Activated naive CD4-positive, alpha-beta T cell treated with anti-CD3 and anti-CD28 coated beads, Interleukin-2, amount 10 ng/mL, durations not matched to agents 7 days and 5 days (primary cell): ENCODE data around the gene ME3.

Experiments used
- CTCF ChIA-PET: fragments of 350-600 bp; sonication (Branson Sonifier 250); formaldehyde crosslinking; loops from one replicate; lab custom pipeline; 2021; ENCODE audit warnings: antibody characterized with exemption; lab: Charles Lee
- DNase-seq: peaks from one replicate; pipeline ENCODE4 v3.0.0-alpha.2; 2020
- H3K27ac Mint-ChIP-seq: one replicate; pipeline ENCODE4 v1.8.0; 2021; ENCODE audit warnings: mild to moderate bottlenecking, moderate library complexity, mixed read lengths
- H3K27me3 Mint-ChIP-seq: one replicate; pipeline ENCODE4 v1.8.0; 2021; ENCODE audit warnings: mild to moderate bottlenecking, mixed read lengths
- H3K36me3 Mint-ChIP-seq: one replicate; pipeline ENCODE4 v1.8.0; 2021; ENCODE audit warnings: mixed read lengths
- H3K4me1 Mint-ChIP-seq: one replicate; pipeline ENCODE4 v1.8.0; 2021; ENCODE audit warnings: mixed read lengths
- H3K4me3 Mint-ChIP-seq: one replicate; pipeline ENCODE4 v1.8.0; 2021; ENCODE audit warnings: mild to moderate bottlenecking, moderate library complexity, mixed read lengths
- H3K9me3 Mint-ChIP-seq: one replicate; pipeline ENCODE4 v1.8.0; 2021; ENCODE audit warnings: mixed read lengths

The ME3 gene

DNA sequence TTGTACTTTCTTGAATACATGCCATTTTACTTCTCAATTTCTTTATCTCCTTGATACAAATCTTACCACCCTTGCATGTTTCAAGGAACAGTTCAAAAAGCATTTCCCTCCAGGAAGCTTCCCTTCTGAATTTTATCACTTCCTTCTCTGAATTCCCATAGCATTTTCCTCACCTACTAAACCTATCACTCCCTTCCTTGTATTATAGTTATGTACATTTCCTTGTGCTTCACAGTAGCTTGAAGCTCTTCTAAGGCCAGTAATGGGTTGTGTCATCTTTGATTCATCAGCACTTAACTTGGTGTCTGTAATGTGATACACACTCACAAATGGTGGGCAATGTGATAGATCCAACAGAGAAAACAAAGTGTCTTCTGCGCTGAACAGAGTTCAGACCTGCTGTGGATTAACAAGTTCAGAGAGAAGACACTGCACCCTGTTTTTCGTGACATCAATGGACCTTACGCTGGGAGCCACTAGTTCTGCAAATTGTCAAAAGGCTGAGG lies 170.2 kb downstream of the ME3 start:
- H3K27me3 Mint-ChIP-seq = no peaks in the 10 kb centered on the region
- H3K9me3 Mint-ChIP-seq = no peaks in the 10 kb centered on the region
- peaks cover 3% of the 10 kb centered on the region for H3K4me1 Mint-ChIP-seq
- CTCF ChIA-PET = interaction anchor here (0.6 kb wide), 1 partner anchor 159 kb away, joined by 3 read pairs; no protein-coding TSS in a partner anchor
- no peak for DNase-seq
- H3K36me3 Mint-ChIP-seq = no peaks in the 10 kb centered on the region
- no peak overlapping the region for H3K27ac Mint-ChIP-seq
- H3K4me3 Mint-ChIP-seq = no peak overlapping the region

- Mint-ChIP-seq H3K9me3 (no peaks in the 10 kb centered on the region), H3K4me1 (peaks cover 3% of the 10 kb centered on the region), H3K4me3 (no peak overlapping the region), H3K27me3 (peaks cover 3% of the 10 kb centered on the region), H3K36me3 (no peaks in the 10 kb centered on the region), H3K27ac (no peak overlapping the region)
- no peak for DNase-seq
- CTCF ChIA-PET = no interaction called here
These were observed 171.8 kb downstream of the ME3 start for GRCh38 chr11:86500500-86501140.

- Mint-ChIP-seq H3K27ac (no peak overlapping the region), H3K36me3 (no peaks in the 10 kb centered on the region), H3K4me3 (no peak overlapping the region), H3K27me3 (peaks cover 3% of the 10 kb centered on the region), H3K4me1 (peaks cover 3% of the 10 kb centered on the region), H3K9me3 (no peaks in the 10 kb centered on the region)
- DNase-seq = no peak
- CTCF ChIA-PET = no interaction called here
These were observed 172.7 kb downstream of the ME3 start for GRCh38 chr11:86499723-86500129.

GRCh38 chr11:86497836-86498235 lies 174.6 kb downstream of the ME3 start:
- CTCF ChIA-PET = no interaction called here
- H3K4me1 Mint-ChIP-seq = no peaks in the 10 kb centered on the region
- no peak overlapping the region for H3K4me3 Mint-ChIP-seq
- H3K27ac Mint-ChIP-seq = no peak overlapping the region
- H3K9me3 Mint-ChIP-seq = no peaks in the 10 kb centered on the region
- no peaks in the 10 kb centered on the region for H3K36me3 Mint-ChIP-seq
- no peak for DNase-seq
- H3K27me3 Mint-ChIP-seq = peaks cover 3% of the 10 kb centered on the region

DNA sequence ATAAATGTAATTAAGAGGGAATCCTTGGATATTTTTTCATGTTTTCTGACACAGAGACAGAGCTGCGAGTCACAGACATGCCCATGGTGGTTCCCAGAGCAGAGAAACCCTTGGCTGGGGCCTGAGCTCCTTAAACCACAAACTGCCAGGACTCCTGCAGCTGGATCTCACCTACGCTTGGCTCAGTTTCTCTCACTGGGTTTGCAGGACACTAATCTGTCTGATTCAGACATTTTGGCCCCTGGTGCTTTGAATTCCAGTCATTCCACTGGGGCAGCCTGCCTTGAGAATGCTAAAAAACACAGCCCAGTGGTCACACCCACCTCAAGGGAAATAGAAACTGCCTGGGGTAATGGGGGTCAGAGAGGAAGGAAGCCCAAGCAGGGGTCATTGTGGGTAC lies 175.1 kb downstream of the ME3 start:
- no peak for DNase-seq
- CTCF ChIA-PET = no interaction called here
- Mint-ChIP-seq H3K9me3 (no peaks in the 10 kb centered on the region), H3K36me3 (no peaks in the 10 kb centered on the region), H3K4me1 (no peaks in the 10 kb centered on the region), H3K27me3 (peaks cover 3% of the 10 kb centered on the region), H3K4me3 (no peak overlapping the region), H3K27ac (no peak overlapping the region)

DNA sequence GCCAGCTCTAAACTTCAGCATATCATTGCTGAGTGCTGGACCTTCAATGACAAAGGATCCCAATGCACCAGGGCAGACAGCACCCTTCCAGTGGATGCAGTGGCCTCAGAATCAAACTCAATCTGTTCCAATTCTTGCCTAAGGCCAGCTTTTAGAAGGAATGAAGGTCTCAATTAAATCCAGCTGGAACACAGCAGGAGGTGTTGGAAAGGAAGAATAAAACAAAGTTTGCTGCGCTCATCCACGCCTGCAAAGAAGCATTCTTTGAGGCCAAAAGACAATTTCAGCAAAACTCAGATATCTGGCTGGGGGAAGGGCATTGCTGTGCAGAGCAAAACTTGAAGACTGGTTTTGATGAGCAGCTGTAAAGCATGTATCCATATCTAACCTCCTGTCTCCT lies 177.1 kb downstream of the ME3 start:
- Mint-ChIP-seq H3K4me3 (no peak overlapping the region), H3K27ac (no peak overlapping the region), H3K4me1 (no peaks in the 10 kb centered on the region), H3K36me3 (no peaks in the 10 kb centered on the region), H3K9me3 (no peaks in the 10 kb centered on the region), H3K27me3 (peaks cover 6% of the 10 kb centered on the region)
- no peak for DNase-seq
- CTCF ChIA-PET = no interaction called here

DNA sequence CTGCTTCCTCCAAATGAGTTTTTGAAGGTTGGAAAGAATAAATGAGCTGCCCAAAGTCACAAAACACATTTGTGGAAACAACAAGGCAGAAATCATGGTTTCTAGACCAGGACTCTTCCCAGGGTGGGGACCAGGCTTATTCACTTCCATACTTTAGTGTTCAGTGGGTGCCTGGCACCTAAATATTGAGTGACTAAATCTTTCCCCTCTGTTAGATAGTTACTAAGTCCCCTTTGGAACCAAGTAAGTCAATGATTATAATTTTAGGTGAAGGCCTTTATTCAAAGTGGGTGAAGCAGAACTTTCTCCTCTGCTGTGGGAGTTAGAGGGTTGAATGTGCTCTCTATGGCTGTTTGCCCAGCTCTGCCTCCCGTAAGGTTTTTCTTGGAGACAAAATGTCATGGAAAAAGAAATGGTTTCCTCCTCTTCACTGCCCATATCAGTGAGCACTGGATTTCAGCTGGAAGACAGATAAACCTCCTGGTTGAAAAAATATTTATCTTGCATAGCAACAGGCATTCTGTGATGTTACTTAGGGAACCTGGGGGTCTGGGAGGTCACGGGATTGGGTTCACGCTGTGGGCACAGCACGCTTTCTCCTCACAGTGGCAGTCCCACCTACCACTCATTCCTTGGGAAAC lies 179.9 kb downstream of the ME3 start:
- Mint-ChIP-seq H3K4me3 (no peak overlapping the region), H3K27ac (no peak overlapping the region), H3K4me1 (no peaks in the 10 kb centered on the region), H3K27me3 (peaks cover 6% of the 10 kb centered on the region), H3K9me3 (no peaks in the 10 kb centered on the region), H3K36me3 (no peaks in the 10 kb centered on the region)
- CTCF ChIA-PET = no interaction called here
- no peak for DNase-seq

- no peaks in the 10 kb centered on the region for H3K9me3 Mint-ChIP-seq
- CTCF ChIA-PET = no interaction called here
These were observed 181.4 kb downstream of the ME3 start for GRCh38 chr11:86491027-86491426.

GRCh38 chr11:86490582-86490981 lies 181.8 kb downstream of the ME3 start:
- no peak for DNase-seq
- CTCF ChIA-PET = no interaction called here
- Mint-ChIP-seq H3K27me3 (peaks cover 3% of the 10 kb centered on the region), H3K4me1 (no peaks in the 10 kb centered on the region), H3K36me3 (no peaks in the 10 kb centered on the region), H3K4me3 (no peak overlapping the region), H3K27ac (no peak overlapping the region), H3K9me3 (no peaks in the 10 kb centered on the region)

More at GRCh38 chr11:86491027-86491426, 181.4 kb downstream of the ME3 start:
- DNase-seq = no peak
- Mint-ChIP-seq H3K4me3 (no peak overlapping the region), H3K27me3 (peaks cover 4% of the 10 kb centered on the region), H3K27ac (no peak overlapping the region), H3K36me3 (no peaks in the 10 kb centered on the region), H3K4me1 (no peaks in the 10 kb centered on the region)

- Mint-ChIP-seq H3K9me3 (no peaks in the 10 kb centered on the region), H3K4me1 (no peaks in the 10 kb centered on the region), H3K27ac (no peak overlapping the region), H3K27me3 (peaks cover 3% of the 10 kb centered on the region), H3K4me3 (no peak overlapping the region), H3K36me3 (no peaks in the 10 kb centered on the region)
- no peak for DNase-seq
- CTCF ChIA-PET = no interaction called here
These were observed 183.0 kb downstream of the ME3 start for GRCh38 chr11:86489442-86489841.

- H3K4me1 Mint-ChIP-seq = no peaks in the 10 kb centered on the region
- DNase-seq = no peak
- H3K4me3 Mint-ChIP-seq = no peak overlapping the region
- H3K27me3 Mint-ChIP-seq = peaks cover 3% of the 10 kb centered on the region
- H3K27ac Mint-ChIP-seq = no peak overlapping the region
- H3K36me3 Mint-ChIP-seq = no peaks in the 10 kb centered on the region
- CTCF ChIA-PET = no interaction called here
- no peaks in the 10 kb centered on the region for H3K9me3 Mint-ChIP-seq
These were observed 183.9 kb downstream of the ME3 start for GRCh38 chr11:86488553-86488952.

- no peaks in the 10 kb centered on the region for H3K36me3 Mint-ChIP-seq
- no peak overlapping the region for H3K4me3 Mint-ChIP-seq
- H3K4me1 Mint-ChIP-seq = no peaks in the 10 kb centered on the region
- no peak for DNase-seq
- H3K27ac Mint-ChIP-seq = no peak overlapping the region
- peaks cover 3% of the 10 kb centered on the region for H3K27me3 Mint-ChIP-seq
- H3K9me3 Mint-ChIP-seq = no peaks in the 10 kb centered on the region
- CTCF ChIA-PET = no interaction called here
These were observed 184.7 kb downstream of the ME3 start for GRCh38 chr11:86487671-86488070.

- no peak overlapping the region for H3K27ac Mint-ChIP-seq
- peaks cover 3% of the 10 kb centered on the region for H3K27me3 Mint-ChIP-seq
- no peaks in the 10 kb centered on the region for H3K36me3 Mint-ChIP-seq
- no peaks in the 10 kb centered on the region for H3K4me1 Mint-ChIP-seq
- no peak overlapping the region for H3K4me3 Mint-ChIP-seq
- DNase-seq = no peak
- no peaks in the 10 kb centered on the region for H3K9me3 Mint-ChIP-seq
- CTCF ChIA-PET = interaction anchor here (1.2 kb wide), 1 partner anchor 34 kb away, joined by 3 read pairs; no protein-coding TSS in a partner anchor
These were observed 186.0 kb downstream of the ME3 start for GRCh38 chr11:86486261-86487030.

DNA sequence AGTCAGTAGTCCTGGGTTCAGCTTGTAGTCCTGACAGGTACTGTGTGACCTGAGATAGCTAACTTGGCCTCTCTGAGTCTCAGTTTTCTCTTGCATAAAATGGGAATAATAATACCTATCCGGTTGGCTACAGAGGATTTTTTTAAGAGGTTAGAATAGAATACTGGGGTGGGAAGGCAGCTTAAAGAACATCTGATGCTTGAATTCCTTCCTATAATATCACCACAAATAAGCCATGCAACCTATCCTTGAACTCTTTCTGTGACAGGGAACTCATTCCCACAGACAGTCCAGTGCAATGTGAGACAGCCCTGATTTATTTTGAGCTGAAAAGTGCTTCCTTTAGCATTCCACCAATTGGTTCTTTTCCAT lies 187.6 kb downstream of the ME3 start:
- no peaks in the 10 kb centered on the region for H3K36me3 Mint-ChIP-seq
- CTCF ChIA-PET = interaction anchor here (1.2 kb wide), 1 partner anchor 9 kb away, joined by 3 read pairs; no protein-coding TSS in a partner anchor

More for the DNA sequence above, 187.6 kb downstream of the ME3 start:
- Mint-ChIP-seq H3K9me3 (no peaks in the 10 kb centered on the region), H3K4me3 (no peak overlapping the region), H3K4me1 (no peaks in the 10 kb centered on the region), H3K27ac (no peak overlapping the region), H3K27me3 (no peaks in the 10 kb centered on the region)
- no peak for DNase-seq
